T1000 (cell line): ENCODE data around the gene STPG4.

Experiments
- DNase-seq: peaks from one replicate; lab custom pipeline; 2025; ENCODE audit warnings: mixed read lengths; lab: John Stamatoyannopoulos, UW

STPG4 gene

DNA sequence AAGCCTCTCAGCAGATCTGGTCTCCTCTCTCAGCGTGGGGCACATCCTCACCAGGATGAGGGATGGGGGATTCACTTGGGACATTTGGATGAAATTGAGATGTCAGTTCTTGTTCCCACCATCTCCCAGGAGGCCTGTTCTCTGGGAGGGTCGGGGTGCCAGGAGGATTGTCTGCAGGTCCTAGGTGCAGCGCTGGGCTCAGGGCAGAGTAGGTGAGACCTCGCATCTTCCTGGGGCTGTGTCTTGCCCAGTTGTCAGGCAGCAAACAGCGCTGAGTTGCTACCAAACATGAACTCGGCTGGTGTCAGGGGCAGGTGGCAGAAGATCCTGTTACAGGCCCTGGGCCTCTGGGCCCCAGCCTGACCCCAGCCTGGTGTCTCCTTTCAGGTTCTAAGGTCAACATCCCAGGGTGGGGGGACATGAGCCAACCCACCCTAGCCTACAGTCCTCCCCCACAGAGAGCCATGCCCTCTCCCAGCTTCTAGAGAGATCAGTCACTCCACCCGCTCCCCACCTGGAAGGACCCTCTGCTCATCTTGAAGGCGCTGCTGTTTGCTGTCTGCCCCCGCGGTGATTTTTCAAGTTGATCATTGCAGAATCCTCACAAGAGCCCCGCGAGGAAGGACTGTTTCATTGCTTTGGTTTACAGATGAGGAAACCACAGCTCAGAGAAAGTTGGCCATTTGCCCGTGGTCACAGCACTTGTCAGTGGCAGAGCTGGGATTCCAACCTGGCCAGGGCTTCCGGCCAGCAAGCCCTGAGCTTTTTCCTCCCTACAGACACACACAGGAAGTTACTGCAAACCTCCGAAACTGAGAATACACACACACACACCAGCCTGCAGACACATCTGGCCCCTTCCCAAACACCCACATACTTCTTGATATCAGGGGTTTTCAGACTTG, 83.9 kb downstream of the STPG4 start:
- DNase-seq = peak; percentile 15

GRCh38 chr2:47070155-47070919, 84.8 kb downstream of the STPG4 start:
- peak; percentile 9 for DNase-seq

DNA sequence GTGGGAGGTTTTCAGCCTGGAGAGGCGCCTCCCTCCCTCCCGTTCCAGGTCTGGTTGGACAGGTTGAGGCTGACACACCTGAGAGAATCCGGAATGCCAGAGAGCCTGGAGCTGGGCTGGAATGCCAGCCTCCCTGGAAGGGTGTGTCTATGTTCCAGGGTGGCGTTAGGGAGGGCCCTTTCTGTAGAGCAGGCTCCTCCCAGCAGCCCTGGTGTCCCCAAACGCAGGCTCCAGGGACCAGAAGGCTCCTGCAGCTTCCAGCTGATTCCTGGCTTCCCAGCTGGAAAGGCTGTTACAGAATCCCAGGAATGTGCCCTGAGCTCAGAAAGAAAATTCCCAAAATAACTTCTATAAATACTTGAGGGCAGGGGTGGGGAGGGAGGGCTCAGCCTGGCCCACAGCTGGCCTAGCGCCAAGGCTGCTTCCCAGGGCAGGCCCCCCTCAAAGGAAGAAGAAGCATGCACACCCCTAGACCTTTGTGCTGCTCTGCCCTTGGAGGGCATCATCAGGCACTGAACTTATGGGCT, 85.4 kb downstream of the STPG4 start:
- no peak for DNase-seq

DNA sequence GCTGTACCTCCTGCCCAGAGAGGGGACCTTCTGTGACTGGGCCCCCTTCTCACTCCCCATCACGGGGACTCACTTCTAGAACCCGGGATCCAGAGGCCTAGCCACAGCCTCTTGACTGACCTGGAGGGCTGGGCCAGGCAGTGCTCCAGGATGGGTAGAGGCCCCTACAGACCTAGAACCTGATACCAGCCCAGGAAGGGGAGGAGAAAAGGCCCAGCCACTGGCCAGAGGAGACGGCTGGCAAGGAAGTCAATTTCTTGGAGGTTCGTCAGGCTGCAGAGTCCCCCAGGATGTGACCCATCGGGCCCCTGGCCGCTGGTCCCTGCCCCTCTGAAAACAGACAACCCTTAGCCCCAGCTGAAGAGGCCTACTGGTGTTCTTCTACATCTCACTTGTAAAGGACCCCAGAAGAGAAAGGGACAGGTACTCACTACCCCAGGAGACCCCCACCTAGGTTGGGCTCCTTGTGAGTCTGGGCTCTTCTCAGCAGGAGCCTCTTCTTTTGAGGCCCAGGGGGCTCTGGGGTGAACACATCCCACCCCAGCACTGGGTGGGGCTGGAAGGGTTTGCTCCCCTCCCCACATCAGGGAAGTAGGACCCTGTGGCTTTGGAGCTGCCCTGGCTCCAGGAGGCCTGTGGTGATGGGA, 86.0 kb downstream of the STPG4 start:
- DNase-seq = no peak

DNA sequence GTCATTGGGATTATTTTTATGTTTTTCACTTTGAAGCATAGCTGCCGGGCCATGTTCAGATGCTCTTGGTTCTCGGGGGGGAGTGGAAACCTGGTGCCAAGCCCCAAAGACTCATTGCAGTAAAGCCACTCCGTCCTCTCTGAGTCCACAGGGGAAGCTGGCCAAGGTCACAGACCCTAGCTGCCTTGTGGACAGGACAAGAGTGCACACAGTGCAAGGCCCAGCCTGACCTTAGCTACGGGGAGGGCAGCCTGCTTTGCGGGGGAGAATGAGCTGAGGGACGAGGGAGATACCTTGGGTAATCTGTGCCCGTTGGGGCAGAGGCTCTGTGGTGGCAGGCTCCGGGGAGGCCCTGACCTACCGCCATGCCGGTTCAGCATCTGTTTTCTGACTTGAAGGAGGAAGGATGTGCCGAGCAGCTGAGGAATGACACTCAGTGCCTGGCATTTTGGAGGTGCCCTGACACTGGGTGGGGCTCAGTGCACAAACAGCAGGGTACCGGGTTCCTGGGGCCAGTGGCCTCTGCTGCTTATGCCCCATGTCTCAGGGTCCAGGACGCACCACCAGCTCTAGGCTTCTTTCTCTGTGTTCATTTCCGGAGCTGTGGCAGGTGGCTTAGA, 87.2 kb downstream of the STPG4 start:
- no peak for DNase-seq

GRCh38 chr2:47065771-47066380, 89.2 kb downstream of the STPG4 start:
- peak; percentile 36 for DNase-seq

GRCh38 chr2:47065343-47065742, 89.8 kb downstream of the STPG4 start:
- DNase-seq = no peak

DNA sequence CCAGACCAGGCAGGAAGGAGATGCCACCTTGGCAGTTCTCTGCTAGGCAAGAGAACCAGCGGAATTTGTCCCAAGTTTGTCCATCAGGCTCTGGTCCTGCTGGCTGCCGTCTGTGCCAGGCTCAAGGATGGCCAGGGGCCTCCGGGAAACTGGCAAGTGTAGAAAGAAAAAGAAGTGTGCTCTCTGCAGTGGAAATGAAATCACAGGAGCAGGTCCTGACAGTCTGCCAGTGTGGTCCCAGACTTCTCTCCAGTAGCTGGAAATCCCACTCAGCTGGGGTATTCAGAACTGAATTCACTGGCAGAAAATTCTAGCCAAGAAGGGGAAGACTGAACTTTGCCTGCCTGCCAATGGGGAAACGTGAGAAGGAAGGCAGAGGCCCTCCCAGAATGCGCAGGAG, 91.0 kb downstream of the STPG4 start:
- DNase-seq = no peak

DNA sequence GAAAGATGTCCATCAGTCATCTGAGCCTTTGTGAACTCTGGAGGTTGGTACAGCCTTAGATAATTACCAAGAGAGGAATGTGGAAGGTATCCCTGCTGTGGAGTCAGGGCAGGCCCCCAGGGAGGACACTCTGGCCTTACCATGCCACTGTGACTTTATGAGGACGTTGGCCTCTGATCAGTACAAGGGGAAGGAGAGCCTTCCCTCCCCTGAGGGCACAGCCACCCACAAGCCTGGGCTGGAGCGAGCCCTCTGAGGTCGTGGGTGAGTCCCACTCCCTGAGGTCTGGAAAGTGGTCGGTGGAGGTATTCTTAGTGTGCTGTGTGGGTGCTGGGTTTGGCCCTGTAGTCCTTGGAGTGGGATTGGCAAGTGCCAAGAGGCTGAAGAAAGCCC, 91.6 kb downstream of the STPG4 start:
- no peak for DNase-seq

DNA sequence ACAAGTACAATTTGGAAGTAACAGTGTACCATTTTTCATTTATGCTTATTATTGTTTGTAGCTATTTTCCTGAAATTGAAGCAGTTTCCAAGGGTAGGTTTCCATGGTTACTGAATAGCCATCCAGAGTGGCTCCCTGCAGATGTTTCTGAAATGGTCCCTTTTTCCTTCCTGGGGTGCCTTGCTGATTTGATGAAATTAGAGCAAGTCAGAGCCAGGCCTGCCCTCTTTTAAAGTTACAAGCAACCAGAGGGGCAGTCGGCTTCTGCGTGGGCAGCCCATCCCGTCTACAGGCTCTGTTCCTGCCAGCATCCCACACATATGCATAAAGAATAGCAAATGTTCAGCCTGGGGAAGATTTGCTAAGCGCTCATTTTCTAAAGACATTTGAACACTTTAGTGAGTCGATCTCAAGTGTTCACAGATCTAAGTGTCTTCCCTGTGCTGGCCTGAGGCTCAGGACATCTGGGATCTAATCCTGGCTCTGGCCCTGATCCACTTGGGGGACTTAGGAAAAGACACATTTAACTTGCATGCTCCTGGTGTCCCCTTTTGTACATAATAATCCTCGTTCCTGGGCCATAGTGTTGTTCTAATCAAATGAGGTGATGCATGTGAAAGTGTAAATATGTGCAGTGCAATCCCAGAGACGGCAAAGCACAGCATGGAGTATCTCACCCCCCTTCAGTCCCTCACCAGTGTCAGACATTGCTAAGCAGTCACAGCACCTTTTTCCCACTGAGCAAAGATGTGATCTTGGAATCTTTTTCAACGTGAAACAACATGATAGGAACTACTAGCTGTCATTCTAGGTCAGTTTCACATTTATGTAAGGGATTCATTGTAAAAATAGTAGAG, 92.2 kb downstream of the STPG4 start:
- DNase-seq = no peak

- DNase-seq = no peak
Observed at GRCh38 chr2:47061944-47062678, 93.0 kb downstream of the STPG4 start.

DNA sequence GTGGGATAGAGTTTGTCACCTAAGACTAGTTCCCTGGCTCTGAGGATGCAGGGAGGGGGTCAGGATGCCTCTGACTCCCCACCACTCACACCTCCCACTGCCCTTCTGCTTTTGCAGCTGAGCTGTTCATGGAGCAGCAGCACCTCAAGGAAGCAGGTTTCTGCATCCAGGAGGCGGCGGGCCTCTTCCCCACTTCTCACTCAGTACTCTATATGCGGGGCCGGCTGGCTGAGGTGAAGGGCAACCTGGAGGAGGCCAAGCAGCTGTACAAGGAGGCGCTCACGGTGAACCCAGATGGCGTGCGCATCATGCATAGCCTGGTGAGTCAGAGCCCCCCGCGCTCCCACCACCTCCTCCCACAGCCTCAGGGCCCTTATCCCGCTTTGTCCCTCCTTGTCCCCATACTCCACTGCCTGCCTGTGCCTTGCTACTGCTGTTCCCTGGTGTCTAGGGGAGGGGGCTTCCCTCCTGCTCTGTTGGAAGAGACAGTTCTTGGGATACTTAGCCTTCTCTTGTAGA, 94.4 kb downstream of the STPG4 start:
- no peak for DNase-seq

- no peak for DNase-seq
Observed at GRCh38 chr2:47058003-47058931, 96.8 kb downstream of the STPG4 start.

GRCh38 chr2:47057687-47058002, 97.5 kb downstream of the STPG4 start:
- no peak for DNase-seq

GRCh38 chr2:47056868-47057686, 98.0 kb downstream of the STPG4 start:
- no peak for DNase-seq

DNA sequence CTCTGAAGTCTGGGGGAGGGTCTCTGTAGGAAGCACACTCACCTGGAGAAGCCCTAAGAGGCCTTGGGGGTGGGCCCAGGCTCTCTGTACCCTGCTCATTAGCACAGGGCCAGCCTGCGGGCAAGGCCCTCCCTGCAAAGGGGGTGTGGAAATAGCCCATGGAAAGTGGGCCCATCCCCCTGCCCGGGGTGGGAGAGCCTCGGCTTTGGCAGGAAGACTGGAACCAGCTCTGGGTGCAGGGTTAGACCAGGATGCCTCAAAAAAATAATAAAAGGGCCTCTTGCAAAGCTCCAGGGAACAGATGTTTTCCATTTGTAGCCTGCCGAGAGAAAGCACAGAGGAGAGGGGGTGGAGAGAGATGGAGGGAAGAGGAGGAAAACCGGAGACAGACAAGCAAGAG, 98.7 kb downstream of the STPG4 start:
- DNase-seq = no peak

GRCh38 chr2:47054868-47055267, 100.2 kb downstream of the STPG4 start:
- no peak for DNase-seq

DNA sequence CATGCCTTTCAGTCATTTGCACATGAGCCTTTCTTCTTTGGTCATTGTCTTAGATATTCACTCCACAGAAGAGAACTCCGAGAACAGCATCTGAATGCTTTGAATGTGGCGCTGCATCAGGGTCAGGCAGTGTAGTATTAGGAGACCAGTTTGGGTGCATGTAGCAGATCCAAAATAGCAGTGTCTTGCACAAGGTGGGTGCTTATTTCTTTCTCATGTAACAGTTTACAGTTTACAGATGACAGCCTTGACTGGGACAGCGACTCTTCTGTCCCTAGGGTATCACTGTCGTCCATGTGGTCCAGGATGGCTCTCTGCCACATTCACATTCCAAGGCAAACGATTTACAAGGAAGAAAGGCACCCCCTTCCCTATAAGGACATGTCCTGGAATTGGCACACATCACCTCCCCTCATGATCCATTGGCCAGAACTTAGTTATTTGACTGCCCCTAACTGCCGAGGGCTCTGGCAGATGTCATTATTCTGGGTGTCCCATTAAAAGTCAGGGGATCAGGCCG, 101.0 kb downstream of the STPG4 start:
- no peak for DNase-seq
